Astrocyte of the cerebellum (primary cell): ENCODE results near the gene GJB1.

ENCODE experiments used
- DNase-seq: peaks from one replicate; pipeline ENCODE4 v3.0.0-alpha.2; 2011; ENCODE audit warnings: low read depth
- H3K4me3 ChIP-seq: 2 replicates; pipeline ENCODE4 v1.5.1; 2011; ENCODE audit warnings: mild to moderate bottlenecking, low read depth, low read length, moderate library complexity
- CTCF ChIP-seq: IDR thresholded peaks from 2 replicates; pipeline ENCODE4 v1.5.1; 2012; ENCODE audit warnings: low read length, low read depth, moderate library complexity, mild to moderate bottlenecking; ENCODE audit errors: missing control alignments
- in situ Hi-C: cut with HindIII; loops from 2 replicates; pipeline ENCODE4 v1.10.0; 2017; ENCODE audit warnings: low sequenced_read_pairs

GJB1 gene

DNA sequence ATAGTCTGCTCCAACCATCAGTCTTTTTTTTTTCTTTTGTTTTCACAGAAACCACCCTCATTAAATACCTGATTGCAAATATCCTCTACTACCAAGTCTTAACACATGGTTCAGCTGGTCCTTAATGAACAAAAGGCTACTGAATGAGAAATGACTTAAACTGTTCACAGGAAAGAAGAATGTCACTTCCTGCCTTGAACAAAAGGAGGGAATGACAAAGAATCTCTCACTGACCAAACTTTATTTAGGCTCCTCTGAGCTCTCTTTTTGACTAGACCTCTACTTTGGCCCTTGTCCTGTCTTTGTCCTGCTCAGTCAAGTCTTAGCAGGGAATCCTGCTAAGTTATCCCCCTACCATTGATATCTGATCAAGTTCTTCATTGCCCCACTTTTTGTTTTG, 31.8 kb upstream of the GJB1 start:
- no peak overlapping the region for H3K4me3 ChIP-seq
- in situ Hi-C loops: no loop called here
- no peak for DNase-seq
- TF ChIP-seq CTCF: no peak

GRCh38 chrX:71195964-71196649, 26.9 kb upstream of the GJB1 start:
- DNase-seq: no peak
- no peak for TF ChIP-seq CTCF
- no peak overlapping the region for H3K4me3 ChIP-seq

GRCh38 chrX:71198066-71198465, 25.0 kb upstream of the GJB1 start:
- no peak for DNase-seq
- in situ Hi-C loops: no loop called here
- no peak overlapping the region for H3K4me3 ChIP-seq
- TF ChIP-seq CTCF: no peak

More at GRCh38 chrX:71195964-71196649, 26.9 kb upstream of the GJB1 start:
- in situ Hi-C loops: no loop called here

DNA sequence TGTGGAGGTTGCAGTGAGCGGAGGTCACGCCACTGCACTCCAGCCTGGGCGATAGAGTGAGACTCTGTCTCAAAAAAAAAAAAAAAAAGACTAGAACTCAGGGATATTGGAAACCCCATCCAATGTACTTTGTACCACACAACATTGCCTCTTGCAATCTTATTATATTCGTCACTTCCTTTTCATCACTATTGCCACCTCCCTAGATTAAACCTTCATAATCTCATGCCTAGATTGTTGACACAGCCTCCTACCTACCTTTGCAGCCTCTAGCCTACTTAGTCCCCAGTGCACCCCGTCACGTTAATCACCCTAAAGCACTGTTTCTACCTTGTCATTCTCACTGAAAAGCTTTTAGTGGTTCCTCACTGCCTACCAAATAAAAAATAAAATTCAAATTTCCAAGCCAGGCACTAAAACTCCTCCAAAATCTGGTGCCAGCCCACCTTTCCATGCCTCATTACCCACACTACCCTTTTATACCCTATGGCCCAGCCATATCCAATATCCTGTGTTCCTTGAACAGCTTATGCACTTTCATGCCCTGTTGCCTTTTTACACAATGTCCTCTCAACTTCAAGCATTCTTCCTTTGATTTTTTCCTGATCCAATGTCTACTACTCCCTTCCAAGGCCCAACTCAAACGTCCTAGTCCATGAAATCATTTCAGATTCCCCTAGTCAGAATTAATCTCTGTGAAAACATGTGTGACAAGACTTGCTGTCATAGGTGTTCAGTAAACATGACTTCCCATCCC, 23.6 kb upstream of the GJB1 start:
- DNase-seq: no peak

GRCh38 chrX:71210816-71211215, 12.2 kb upstream of the GJB1 start:
- DNase-seq: no peak
- no peak overlapping the region for H3K4me3 ChIP-seq
- TF ChIP-seq CTCF: no peak
- in situ Hi-C loops: no loop called here

More for the DNA sequence above, 23.6 kb upstream of the GJB1 start:
- in situ Hi-C loops: no loop called here
- H3K4me3 ChIP-seq: no peak overlapping the region
- no peak for TF ChIP-seq CTCF

DNA sequence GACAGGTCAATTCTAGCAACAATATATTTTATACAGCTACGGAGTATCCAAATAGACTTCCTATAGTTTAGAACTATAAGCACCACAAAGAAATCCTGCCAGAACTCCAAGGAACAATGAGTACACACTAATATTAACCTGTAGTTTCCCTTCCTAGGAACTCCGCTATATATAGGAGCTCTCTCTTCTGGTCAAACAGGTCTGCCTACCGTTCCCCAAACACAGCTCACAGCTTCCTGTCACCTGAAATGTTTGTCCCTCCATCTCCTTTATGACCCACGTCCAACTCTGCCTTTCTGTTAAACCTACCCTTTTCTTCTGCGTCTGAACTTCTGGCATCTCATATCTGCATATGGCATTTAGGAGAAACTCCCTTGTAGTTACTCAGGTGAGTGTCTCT, 10.5 kb upstream of the GJB1 start:
- TF ChIP-seq CTCF: no peak
- no peak overlapping the region for H3K4me3 ChIP-seq
- no peak for DNase-seq
- in situ Hi-C loops: no loop called here
